Uterus (tissue), 4 donors: ENCODE measurements around the gene LRRK2. TPM values are rescaled to one million over a fixed set of nuclear protein-coding genes. Genes with fewer than 3 reads are reported as not detected.

ENCODE experiments used
- DNase-seq, 2 donors: peaks; one replicate each; pipeline ENCODE4 v3.0.0-alpha.2; 2019 to 2020
- H3K27ac ChIP-seq, 2 donors: fragments of 200-600 bp; sonication (generic); 1 replicate in 1 of 2; 2 replicates in 1 of 2; pipeline ENCODE4 v1.5.1; 2016 to 2018
- H3K27me3 ChIP-seq, 2 donors: fragments of 200-600 bp; sonication (generic); one replicate each; pipeline ENCODE4 v1.5.1; 2018 to 2019; ENCODE audit warnings: control low read depth in 1 of 2
- H3K36me3 ChIP-seq, 2 donors: fragments of 200-600 bp; sonication (generic); one replicate each; pipeline ENCODE4 v1.5.1; 2019; ENCODE audit warnings: control low read depth in 1 of 2
- H3K4me1 ChIP-seq, 2 donors: fragments of 200-600 bp; sonication (generic); one replicate each; pipeline ENCODE4 v1.5.1; 2018 to 2019; ENCODE audit warnings: control low read depth in 1 of 2
- H3K4me3 ChIP-seq, 2 donors: fragments of 200-600 bp; sonication (generic); 1 replicate in 1 of 2; 2 replicates in 1 of 2; pipeline ENCODE4 v1.5.1; 2018 to 2019; ENCODE audit warnings: mild to moderate bottlenecking in 1 of 2
- H3K9me3 ChIP-seq, 2 donors: fragments of 200-600 bp; sonication (generic); one replicate each; pipeline ENCODE4 v1.5.1; 2019; ENCODE audit warnings: control low read depth in 1 of 2
- POLR2A ChIP-seq, 2 donors: fragments of 450-650 bp; IDR thresholded peaks; one replicate each; pipeline ENCODE4 v1.6.1; 2016; ENCODE audit warnings: antibody characterized with exemption in 2 of 2, mild to moderate bottlenecking in 1 of 2, moderate library complexity in 1 of 2
- intact Hi-C: fragments of 100-400 bp; cut with DNase I; formaldehyde crosslinking; loops from one replicate; pipeline ENCODE4 v1.15.1; 2023; ENCODE audit warnings: low total_unique reads
- total RNA-seq, 4 donors: library from RNA; depleted of rRNA in 3 of 4; stranded (reverse); fragments of >200 nt in 3 of 4; gene quantifications; one replicate each; pipeline versions ENCODE4 v1.1.0 to v1.2.4, GENCODE V29; 2014 to 2023
- TF ChIP-seq, protein P1 (sequence below), 4 experiments: fragments of 200-600 bp in 2 of 4; fragments of 450-650 bp in 2 of 4; sonication (generic) in 2 of 4; IDR thresholded peaks; one replicate each; pipeline ENCODE4 v1.5.1; 2016 to 2019; ENCODE audit warnings: antibody characterized with exemption in 4 of 4, mild to moderate bottlenecking in 2 of 4, moderate library complexity in 1 of 4
- donor health status: DM: yes; HTN: yes; CAD: no.

LRRK2 gene
- total RNA-seq, 4 donors from 2014 or later, result 17.1 to 40.0 (median 28.6) TPM

DNA sequence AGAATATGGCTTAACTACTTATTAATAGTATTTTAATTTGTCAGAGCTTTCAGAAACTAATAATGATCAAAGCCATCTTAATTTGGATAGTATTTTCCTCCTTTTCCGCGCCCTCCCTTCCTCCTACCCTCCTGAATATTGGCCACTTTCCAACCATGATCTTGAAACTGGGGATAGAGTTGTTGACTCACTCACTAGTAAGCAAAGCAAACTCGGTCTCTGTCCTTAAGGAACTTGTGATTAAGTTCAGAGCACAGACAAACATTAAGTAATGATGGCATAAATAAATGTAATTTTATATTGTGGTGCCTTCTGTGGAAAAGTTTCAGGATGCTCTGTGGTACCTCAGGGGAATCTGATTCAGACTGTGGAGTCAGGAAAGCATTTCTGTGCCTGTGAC lies 75.7 kb downstream of the LRRK2 start:
- H3K4me1 ChIP-seq, result no peaks in the 10 kb centered on the region
- no peaks in the 10 kb centered on the region for H3K27me3 ChIP-seq
- no peak overlapping the region for H3K27ac ChIP-seq
- TF ChIP-seq, protein P1, sequence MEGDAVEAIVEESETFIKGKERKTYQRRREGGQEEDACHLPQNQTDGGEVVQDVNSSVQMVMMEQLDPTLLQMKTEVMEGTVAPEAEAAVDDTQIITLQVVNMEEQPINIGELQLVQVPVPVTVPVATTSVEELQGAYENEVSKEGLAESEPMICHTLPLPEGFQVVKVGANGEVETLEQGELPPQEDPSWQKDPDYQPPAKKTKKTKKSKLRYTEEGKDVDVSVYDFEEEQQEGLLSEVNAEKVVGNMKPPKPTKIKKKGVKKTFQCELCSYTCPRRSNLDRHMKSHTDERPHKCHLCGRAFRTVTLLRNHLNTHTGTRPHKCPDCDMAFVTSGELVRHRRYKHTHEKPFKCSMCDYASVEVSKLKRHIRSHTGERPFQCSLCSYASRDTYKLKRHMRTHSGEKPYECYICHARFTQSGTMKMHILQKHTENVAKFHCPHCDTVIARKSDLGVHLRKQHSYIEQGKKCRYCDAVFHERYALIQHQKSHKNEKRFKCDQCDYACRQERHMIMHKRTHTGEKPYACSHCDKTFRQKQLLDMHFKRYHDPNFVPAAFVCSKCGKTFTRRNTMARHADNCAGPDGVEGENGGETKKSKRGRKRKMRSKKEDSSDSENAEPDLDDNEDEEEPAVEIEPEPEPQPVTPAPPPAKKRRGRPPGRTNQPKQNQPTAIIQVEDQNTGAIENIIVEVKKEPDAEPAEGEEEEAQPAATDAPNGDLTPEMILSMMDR (IDR thresholded peaks at IDR 0.05), result no peak
- no peak for TF ChIP-seq POLR2A (IDR thresholded peaks at IDR 0.05)
- H3K36me3 ChIP-seq, result no peaks in the 10 kb centered on the region
- H3K4me3 ChIP-seq, result no peak overlapping the region
- no peaks in the 10 kb centered on the region for H3K9me3 ChIP-seq
- DNase-seq, result no peak
- intact Hi-C loops, result no loop called here

DNA sequence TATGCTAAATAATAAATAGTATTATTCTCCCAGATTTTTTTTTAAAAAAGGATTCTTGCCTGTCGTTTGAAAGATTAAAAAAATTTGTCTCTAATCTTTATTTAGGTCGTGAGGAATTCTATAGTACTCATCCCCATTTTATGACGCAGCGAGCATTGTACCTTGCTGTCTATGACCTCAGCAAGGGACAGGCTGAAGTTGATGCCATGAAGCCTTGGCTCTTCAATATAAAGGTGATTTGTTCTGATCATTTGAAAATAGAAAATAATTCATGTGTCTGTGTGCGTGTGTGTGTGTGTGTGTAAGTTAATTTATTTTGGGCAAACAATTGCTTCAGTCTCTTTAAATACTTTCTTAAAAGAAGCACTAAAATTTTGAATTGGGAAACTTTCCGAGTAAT lies 84.2 kb downstream of the LRRK2 start:
- intact Hi-C loops, result no loop called here
- no peaks in the 10 kb centered on the region for H3K4me1 ChIP-seq
- no peaks in the 10 kb centered on the region for H3K27me3 ChIP-seq
- no peak overlapping the region for H3K4me3 ChIP-seq
- no peak overlapping the region for H3K27ac ChIP-seq
- no peak for TF ChIP-seq POLR2A (IDR thresholded peaks at IDR 0.05)
- TF ChIP-seq, protein P1 (IDR thresholded peaks at IDR 0.05), result no peak
- no peaks in the 10 kb centered on the region for H3K36me3 ChIP-seq
- no peak for DNase-seq
- H3K9me3 ChIP-seq, result no peaks in the 10 kb centered on the region

GRCh38 chr12:40310211-40310610 lies 85.4 kb downstream of the LRRK2 start:
- Histone ChIP-seq H3K4me3 (no peak overlapping the region), H3K36me3 (no peaks in the 10 kb centered on the region)
- intact Hi-C loops, result loop anchor here (10.0 kb wide), 1 partner anchor 155 kb away; no protein-coding TSS in a partner anchor

DNA sequence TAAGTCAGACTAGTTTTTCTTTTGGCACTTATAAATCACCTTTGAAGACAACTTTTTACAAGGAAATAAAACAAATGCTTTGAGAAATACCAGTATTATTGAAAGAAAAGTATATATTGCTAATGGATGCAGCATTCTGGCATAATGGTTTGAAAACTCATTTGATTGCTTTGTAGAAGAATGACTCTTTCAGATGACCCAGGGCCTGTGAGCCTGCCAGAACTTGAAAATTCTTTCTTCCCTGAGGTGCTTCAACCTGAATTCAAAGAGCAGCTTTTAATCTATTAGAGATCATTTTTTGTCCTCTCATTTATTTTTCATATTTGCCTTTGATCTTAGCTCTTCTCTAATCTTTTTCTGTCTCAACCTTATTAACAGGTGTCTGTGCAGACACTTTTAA lies 87.4 kb downstream of the LRRK2 start:
- Histone ChIP-seq H3K4me3 (no peak overlapping the region), H3K27ac (no peak overlapping the region), H3K27me3 (no peaks in the 10 kb centered on the region), H3K9me3 (no peaks in the 10 kb centered on the region), H3K4me1 (no peaks in the 10 kb centered on the region), H3K36me3 (no peaks in the 10 kb centered on the region)
- TF ChIP-seq, protein P1 (IDR thresholded peaks at IDR 0.05), result no peak
- TF ChIP-seq POLR2A (IDR thresholded peaks at IDR 0.05), result no peak
- no peak for DNase-seq
- intact Hi-C loops, result loop anchor here (10.0 kb wide), 1 partner anchor 157 kb away; no protein-coding TSS in a partner anchor

More at GRCh38 chr12:40310211-40310610, 85.4 kb downstream of the LRRK2 start:
- Histone ChIP-seq H3K27me3 (no peaks in the 10 kb centered on the region), H3K4me1 (no peaks in the 10 kb centered on the region), H3K9me3 (no peaks in the 10 kb centered on the region), H3K27ac (no peak overlapping the region)
- no peak for TF ChIP-seq POLR2A (IDR thresholded peaks at IDR 0.05)
- TF ChIP-seq, protein P1 (IDR thresholded peaks at IDR 0.05), result no peak
- DNase-seq, result no peak

DNA sequence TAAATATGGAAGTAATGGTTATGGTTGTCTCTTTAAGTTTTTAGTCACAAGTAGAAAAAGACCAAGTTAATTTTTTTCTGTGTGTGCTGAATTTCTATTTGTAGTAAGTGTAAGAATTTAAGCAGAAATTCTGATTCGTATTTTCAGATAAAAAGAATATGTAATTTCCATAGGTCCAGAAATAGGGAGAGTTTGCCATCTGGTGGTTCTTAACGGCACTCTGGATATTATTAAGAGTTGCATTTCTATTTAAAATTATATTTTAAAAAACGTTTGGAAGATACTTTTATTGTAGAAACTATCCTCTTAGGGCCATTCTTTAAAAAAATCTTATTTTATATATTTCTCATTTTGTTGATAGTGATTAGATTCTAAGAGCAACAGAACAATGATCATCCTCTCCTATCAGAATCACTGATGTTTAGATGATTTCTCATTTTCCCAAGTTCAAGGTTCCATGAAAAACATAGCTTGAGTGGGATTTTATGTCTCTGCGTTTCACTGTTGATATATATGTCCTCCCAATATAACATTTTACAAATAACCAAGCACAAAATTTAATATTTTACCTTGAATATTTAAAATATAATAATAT lies 88.3 kb downstream of the LRRK2 start:
- TF ChIP-seq, protein P1 (IDR thresholded peaks at IDR 0.05), result peak in 2 of 4 experiments; percentile 23 to 40
- no peak for TF ChIP-seq POLR2A (IDR thresholded peaks at IDR 0.05)
- Histone ChIP-seq H3K4me3 (no peak overlapping the region), H3K9me3 (no peaks in the 10 kb centered on the region), H3K27me3 (no peaks in the 10 kb centered on the region), H3K36me3 (no peaks in the 10 kb centered on the region), H3K27ac (no peak overlapping the region), H3K4me1 (no peaks in the 10 kb centered on the region)
- intact Hi-C loops, result loop anchor here (10.0 kb wide), 1 partner anchor 158 kb away; no protein-coding TSS in a partner anchor
- no peak for DNase-seq
